HG03039 (cell line): ENCODE results near the gene SLC12A7.
"Not testable (repeated sequence)": the region's sequence is repeated elsewhere in the genome, so short reads cannot be mapped to it uniquely, and the experiment has no call there.

ENCODE experiments used
- ATAC-seq: cut with Tn5 transposase; IDR thresholded peaks from one replicate; pipeline ENCODE4 v1.9.1; 2021; ENCODE audit warnings: mild to moderate bottlenecking, moderate library complexity; ENCODE audit not compliant: unreplicated experiment

The SLC12A7 gene

DNA sequence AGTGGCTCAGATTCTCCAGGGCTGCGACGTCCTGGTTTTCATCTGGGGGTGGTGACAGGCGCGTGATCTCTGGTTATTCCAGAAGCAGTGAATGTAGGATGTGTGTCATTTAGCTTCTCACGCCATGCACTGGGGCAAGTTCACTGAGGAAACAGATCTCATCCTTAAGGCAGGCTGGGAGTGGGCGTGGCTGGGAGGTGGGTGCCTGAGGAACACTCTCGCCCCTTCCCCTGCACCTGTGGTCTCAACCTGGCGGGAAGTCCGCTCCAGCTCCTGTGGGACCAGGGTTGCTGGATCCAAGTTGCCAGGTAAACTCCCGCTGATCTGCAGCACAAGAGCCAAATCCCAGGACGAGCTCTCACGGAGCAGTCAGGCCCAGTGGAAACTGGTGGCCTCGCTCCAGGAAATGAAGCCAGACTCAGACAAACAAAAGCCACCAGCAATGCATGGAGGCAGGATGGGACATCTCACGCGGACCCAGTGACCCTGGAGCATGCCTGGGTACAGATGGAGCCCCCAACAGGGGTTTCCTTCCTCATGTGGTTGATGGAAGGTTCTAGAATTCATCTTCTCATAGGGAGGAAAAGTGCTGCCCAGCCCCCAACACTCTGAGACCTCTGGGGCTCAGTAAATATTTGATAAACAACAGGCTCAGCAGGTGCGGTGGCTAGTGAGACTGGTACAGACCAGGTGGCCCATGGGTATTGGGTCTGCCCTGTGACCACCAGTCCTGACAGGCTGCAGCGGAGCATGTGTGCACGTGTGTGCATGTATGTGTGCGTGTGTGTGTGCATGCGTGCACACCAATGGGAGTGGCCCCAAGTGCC is 16.3 kb upstream of the SLC12A7 start:
- no peak for ATAC-seq

DNA sequence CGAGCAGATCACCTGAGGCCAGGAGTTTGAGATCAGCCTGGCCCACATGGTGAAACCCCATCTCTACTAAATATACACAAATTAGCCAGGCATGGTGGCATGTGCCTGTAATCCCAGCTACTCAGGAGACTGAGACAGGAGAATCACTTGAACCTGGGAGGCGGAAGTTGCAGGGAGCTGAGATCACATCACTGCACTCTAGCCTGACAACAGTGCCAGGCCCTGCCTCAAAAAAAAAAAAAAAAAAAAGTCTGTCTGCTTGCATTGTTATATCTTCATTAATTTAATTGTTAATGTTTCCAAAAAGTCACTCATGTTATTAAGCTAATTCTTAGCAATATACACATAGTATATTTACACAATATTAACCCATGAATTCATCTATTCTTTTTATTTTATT is 13.8 kb upstream of the SLC12A7 start:
- not testable (repeated sequence) for ATAC-seq

- ATAC-seq: no peak
Measured at GRCh38 chr5:1125030-1125357, 13.1 kb upstream of the SLC12A7 start.

DNA sequence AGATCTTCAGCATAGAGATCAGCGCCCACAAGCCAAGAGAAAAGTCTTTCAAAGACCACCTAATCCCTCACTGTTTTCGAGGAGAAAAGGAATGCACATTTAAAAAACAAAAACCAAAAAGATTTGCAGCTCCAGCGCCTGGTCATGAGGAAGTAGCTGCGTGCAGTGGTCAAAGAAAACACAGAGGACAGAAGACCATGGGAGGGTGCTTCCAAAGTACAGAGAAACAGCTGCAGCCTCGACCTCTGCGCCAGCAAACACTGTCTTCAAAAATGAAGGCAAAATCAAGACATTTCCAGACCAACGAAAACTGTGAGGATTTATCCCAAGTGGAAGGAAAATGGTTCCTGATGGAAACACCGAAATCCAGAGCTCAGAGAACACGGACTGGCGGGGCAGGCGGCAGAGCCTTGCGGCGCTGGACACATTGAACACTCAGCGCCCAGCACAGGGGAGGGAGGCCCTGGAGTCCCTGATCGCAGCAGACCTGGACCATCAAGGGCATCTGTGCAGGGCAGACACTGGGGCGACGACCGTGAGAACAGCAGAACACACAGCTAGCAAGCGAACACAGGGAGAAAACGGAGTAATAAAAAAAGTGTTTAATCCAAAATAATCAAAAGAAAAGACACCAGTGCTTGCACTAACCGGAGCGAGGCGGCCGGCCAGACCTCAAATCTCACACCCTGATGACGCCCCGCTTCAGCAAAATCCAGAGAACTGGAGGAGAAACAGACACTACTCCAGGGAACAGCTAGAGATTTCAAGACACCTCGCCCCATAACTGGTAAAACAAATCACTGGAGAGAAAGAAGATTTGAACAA is 12.6 kb upstream of the SLC12A7 start:
- ATAC-seq: no peak

- ATAC-seq: no peak
Measured at GRCh38 chr5:1123418-1124147, 11.7 kb upstream of the SLC12A7 start.

DNA sequence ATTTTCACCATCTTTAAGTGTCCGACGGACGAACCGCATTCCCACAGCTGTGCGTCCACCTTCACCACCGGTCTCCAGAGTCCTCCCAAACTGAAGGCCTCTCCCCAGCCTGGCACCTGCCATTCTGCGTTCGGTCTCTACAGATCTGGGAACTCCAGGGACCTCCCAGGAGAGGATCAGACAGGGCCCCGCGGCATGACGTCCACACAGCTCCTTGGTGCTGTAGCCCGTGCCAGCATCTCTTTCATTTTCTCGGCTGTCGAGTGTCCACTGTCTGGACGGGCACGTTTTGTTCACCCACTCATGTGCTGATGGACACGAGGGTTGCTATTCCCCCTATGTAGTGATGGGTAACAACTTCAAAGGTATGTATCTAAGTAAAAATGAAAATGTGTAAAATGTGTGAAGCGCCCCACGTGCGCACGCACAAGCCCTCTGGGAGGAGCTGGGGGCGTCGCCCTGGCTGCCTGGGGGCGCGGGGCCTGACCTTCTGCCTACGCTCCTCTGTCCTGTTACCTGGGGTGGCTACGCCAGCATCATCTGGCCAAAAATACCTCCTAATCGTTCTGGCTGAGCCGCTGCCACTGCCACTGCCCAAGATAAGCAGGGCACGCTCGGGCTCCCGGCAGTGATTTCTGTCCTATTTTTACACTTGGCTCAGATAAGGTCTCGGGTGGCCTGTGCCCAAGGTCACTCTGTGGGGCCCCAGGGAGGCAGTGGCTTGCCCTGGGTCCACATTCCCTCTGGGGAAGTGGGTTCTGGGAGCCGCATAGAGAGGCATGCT is 10.8 kb upstream of the SLC12A7 start:
- no peak for ATAC-seq

- no peak for ATAC-seq
Measured at GRCh38 chr5:1121891-1122290, 10.0 kb upstream of the SLC12A7 start.

GRCh38 chr5:1121044-1121443 is 9.2 kb upstream of the SLC12A7 start:
- no peak for ATAC-seq

DNA sequence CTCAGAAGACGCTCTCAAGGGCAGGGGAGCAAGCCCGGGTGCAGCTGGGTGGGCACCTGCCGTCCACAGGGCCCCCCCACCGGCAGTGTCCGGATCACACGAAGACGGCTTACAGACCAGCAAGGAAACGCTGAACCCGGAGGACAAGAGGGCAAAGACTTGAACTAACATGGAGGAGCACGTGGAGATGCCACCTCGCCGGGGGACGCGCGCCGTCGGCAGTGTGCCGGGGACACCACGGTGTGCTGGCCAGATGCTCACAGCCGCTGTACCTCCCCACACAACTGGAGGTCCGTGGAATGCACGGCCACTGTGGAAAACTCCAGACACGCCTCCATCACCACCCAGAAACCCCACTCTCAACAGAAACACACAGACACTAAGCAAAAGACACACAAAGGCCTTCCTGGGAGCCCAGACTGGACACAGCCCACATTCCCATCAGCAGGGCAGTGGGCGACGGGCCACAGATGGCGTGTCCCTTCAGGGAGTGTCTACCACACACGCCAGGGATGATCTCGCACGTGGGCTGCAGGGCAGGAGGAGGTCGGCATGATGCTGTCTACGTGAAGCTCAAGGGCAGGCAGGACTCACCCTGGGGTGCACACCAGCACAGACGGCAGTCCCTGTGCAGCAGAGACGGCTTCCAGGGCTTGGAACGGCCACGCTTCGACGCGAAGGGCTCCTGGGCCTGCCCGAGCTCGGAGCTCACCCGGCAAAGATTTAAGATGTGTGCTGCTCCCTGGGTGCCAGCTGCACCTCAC is 8.6 kb upstream of the SLC12A7 start:
- ATAC-seq: no peak

- no peak for ATAC-seq
Measured at GRCh38 chr5:1119312-1119831, 7.5 kb upstream of the SLC12A7 start.

DNA sequence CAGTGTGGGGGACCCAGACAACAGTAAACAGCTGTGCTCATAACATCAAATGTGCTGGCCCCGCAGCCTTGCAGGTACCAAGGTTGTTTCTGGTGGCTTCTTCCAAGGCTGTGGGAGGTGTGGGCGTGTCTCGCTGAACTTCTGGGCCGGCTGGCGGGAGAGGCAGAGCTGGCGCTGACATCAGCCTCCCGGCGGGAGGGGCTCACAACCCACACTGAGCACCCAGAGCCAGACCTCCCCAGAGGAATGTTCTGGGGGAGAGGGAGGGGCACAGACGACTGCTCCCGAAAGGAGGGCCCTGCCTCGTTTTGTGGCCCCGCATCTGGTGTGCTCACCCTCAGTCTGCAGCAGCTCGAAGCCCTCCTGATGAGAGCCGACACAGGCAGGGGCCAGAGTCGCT is 6.9 kb upstream of the SLC12A7 start:
- no peak for ATAC-seq

DNA sequence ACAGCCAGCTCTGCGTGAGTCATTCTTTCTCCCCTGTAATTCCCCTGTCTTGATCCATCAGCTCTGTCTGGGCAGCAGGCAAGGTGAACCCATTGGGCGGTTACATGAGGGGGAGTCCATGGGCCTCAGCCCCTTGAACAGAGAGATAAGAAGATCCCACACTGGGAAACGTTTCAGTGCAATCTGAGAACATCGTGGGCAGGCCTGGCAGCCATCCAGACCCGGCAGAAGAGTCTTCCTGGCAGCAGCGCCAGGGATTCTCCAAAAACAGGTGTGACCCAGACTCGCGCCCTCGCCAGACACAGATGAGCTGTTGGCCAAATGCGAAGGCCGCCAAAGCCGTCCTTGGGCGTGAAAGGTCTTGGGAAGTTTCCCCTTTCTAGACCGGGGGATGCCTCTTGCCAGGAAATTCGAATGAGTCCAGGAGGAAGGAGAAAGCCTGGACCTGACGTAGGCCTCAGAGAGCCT is 6.4 kb upstream of the SLC12A7 start:
- no peak for ATAC-seq

GRCh38 chr5:1116977-1117376 is 5.1 kb upstream of the SLC12A7 start:
- ATAC-seq: no peak

DNA sequence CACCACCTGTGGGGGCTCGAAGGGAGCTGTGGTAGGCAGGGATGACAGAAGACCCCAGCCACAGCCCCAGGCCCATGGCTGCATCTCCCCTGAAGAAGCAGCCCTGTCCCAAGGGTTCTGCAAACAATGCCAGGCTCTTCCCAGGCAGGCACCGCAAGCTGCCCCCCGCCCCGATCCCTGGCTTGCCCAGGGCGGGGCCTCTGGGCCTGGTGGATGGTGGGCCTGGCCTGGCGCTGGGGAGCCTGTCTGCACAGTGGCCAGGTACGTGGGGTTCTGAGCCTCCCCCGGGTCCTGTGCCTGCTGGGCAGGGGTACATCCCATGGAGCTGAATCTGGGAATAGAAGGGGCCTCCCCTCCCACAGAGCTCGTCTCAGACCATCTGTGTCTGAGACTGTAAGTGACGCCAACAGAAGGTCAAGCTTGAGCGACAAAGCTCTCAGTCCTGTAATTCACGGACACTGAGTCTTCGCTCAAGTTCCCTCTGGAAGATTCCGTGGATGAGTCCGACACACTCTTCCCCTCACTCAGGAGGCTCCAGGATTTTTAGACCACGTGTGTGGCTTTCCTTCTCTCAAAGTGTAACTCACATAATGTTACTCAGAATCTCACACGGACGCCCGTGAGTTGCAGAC is 4.4 kb upstream of the SLC12A7 start:
- no peak for ATAC-seq

DNA sequence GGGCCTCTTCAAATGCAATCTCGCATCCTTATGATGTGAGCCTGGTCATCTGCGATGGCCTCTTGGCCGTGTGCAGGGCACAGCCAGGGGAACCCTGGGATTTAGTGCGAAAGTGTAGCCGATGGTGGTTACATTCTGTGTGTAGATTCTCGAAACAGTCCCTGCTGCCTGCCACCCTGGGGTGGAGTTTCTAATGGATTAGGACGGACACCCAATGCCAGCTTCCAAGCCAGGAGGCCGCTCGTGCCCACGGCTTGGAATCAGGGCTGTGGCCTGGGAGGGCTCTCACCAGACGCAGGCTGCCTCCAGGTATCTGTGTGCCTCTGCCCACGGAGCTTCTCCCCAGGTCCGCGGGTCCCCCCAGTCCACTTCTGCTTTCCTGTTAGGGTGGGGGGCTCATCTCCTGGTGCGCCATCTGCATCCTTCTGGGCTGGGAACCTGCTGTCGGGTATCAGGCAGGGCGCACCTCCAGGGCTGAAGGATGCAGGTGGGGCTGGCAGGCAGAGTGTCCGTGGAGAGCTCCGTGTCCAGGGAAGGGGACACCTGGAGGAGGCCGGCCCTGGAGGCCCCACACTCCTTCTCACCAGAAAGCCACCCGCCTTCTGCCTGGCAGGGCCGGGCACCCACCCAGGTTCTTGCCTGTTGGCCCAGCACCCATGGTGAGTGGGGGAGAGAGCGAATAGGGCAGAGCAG is 3.4 kb upstream of the SLC12A7 start:
- no peak for ATAC-seq

- no peak for ATAC-seq
Measured at GRCh38 chr5:1113805-1114586, 2.1 kb upstream of the SLC12A7 start.

- no peak for ATAC-seq
Measured at GRCh38 chr5:1113332-1113690, 1.4 kb upstream of the SLC12A7 start.
